PC-3 (cell line): ENCODE measurements around the gene FOXRED2. TPM values are rescaled to one million over a fixed set of nuclear protein-coding genes. Genes with fewer than 3 reads are reported as not detected.

ENCODE experiments used
- ATAC-seq: fragments of 200-7000 bp; cut with Tn5 transposase; 2 replicates; pipeline ENCODE4 v1.9.1; 2020; ENCODE audit warnings: mild to moderate bottlenecking, moderate library complexity
- BruUV-seq: library from RNA; stranded (reverse); fragments of 400-500 nt; replicated peaks from 2 replicates; lab custom pipeline; 2021; lab: Mats Ljungman, UMichigan
- CTCF ChIA-PET: fragments of 300-600 bp; sonication (Branson Sonifier 250); formaldehyde crosslinking; loops from one replicate; lab custom pipeline; 2022; ENCODE audit warnings: antibody characterized with exemption; lab: Charles Lee
- POLR2A ChIA-PET: fragments of 300-600 bp; sonication (Branson Sonifier 250); formaldehyde crosslinking; loops from one replicate; lab custom pipeline; 2022; ENCODE audit warnings: antibody characterized with exemption; ENCODE audit not compliant: unreplicated experiment; lab: Charles Lee
- DNase-seq: peaks from one replicate; pipeline ENCODE4 v3.0.0-alpha.2; 2015
- H2AFZ ChIP-seq: fragments of 300-600 bp; sonication (generic); 2 replicates; pipeline ENCODE4 v1.6.0; 2016; ENCODE audit warnings: antibody characterized with exemption, low read length
- H3F3A ChIP-seq: fragments of 300-600 bp; sonication (generic); one replicate; pipeline ENCODE4 v1.6.0; 2017; ENCODE audit warnings: antibody characterized with exemption, low read length, control low read depth, mild to moderate bottlenecking; ENCODE audit not compliant: unreplicated experiment
- H3K27ac ChIP-seq: fragments of 300-600 bp; sonication (generic); 2 replicates; pipeline ENCODE4 v1.5.1; 2016; ENCODE audit warnings: mild to moderate bottlenecking, low read length
- H3K27me3 ChIP-seq: fragments of 300-600 bp; sonication (generic); 2 replicates; pipeline ENCODE4 v1.6.1; 2016; ENCODE audit warnings: low read length, mixed read lengths
- H3K36me3 ChIP-seq: fragments of 300-600 bp; sonication (generic); 2 replicates; pipeline ENCODE4 v1.6.1; 2016; ENCODE audit warnings: low read depth, mixed run types, low read length, mixed read lengths
- H3K4me1 ChIP-seq: fragments of 300-600 bp; sonication (generic); 2 replicates; pipeline ENCODE4 v1.5.1; 2016; ENCODE audit warnings: low read length; ENCODE audit not compliant: insufficient read depth
- H3K4me2 ChIP-seq: fragments of 300-600 bp; sonication (generic); 2 replicates; pipeline ENCODE4 v1.6.0; 2016; ENCODE audit warnings: low read length
- H3K4me3 ChIP-seq: fragments of 300-600 bp; sonication (generic); 2 replicates; pipeline ENCODE4 v1.5.1; 2016; ENCODE audit warnings: mild to moderate bottlenecking, low read length, mixed read lengths
- H3K79me2 ChIP-seq: fragments of 300-600 bp; sonication (generic); 2 replicates; pipeline ENCODE4 v1.6.1; 2017; ENCODE audit warnings: low read length, mixed read lengths
- H3K9ac ChIP-seq: fragments of 300-600 bp; sonication (generic); 2 replicates; pipeline ENCODE4 v1.6.0; 2016; ENCODE audit warnings: mild to moderate bottlenecking, low read length
- H3K9me2 ChIP-seq: fragments of 300-600 bp; sonication (generic); replicated peaks from 2 replicates; pipeline ENCODE4 v1.6.1; 2016; ENCODE audit warnings: mixed run types, low read length, mixed read lengths
- H3K9me3 ChIP-seq: fragments of 300-600 bp; sonication (generic); 2 replicates; pipeline ENCODE4 v1.6.1; 2016; ENCODE audit warnings: low read length, mixed read lengths
- H4K20me1 ChIP-seq: fragments of 300-600 bp; sonication (generic); 2 replicates; pipeline ENCODE4 v1.6.1; 2016; ENCODE audit warnings: low read length, mixed read lengths
- CTCF ChIP-seq: fragments of 300-600 bp; sonication (generic); conservative IDR thresholded peaks from 2 replicates; pipeline ENCODE4 v1.5.1; 2017; ENCODE audit warnings: antibody characterized with exemption, low read depth, mild to moderate bottlenecking, low read length
- EZH2 ChIP-seq: fragments of 300-600 bp; sonication (generic); IDR thresholded peaks from one replicate; pipeline ENCODE4 v1.6.1; 2017; ENCODE audit warnings: antibody characterized with exemption, mild to moderate bottlenecking, low read length; ENCODE audit not compliant: unreplicated experiment
- EZH2phosphoT487 ChIP-seq: fragments of 300-600 bp; sonication (generic); IDR thresholded peaks from 2 replicates; pipeline ENCODE4 v1.6.1; 2018; ENCODE audit warnings: mild to moderate bottlenecking, antibody characterized with exemption, low read length, borderline replicate concordance
- intact Hi-C: fragments of 100-400 bp; cut with micrococcal nuclease; formaldehyde crosslinking; loops from 2 replicates; pipeline ENCODE4 v1.9.0; 2023
- total RNA-seq: library from RNA; depleted of rRNA; stranded (reverse); fragments of >200 nt; gene quantifications from 2 replicates; pipeline ENCODE4 v1.2.3, GENCODE V29; 2014

FOXRED2 gene
- total RNA-seq, 1 experiment from 2014 or later: 5.5 TPM

- H3K9me2 ChIP-seq: no peaks in the 10 kb centered on the region
- H4K20me1 ChIP-seq: no peaks in the 10 kb centered on the region
- DNase-seq (peak; percentile 94), ATAC-seq (peak; percentile 73)
- H3F3A ChIP-seq: no peaks in the 10 kb centered on the region
- H3K4me1 ChIP-seq: peaks cover 34% of the 10 kb centered on the region
- BruUV-seq: TSS peak; percentile 80
- intact Hi-C loops: loop anchor here (1.0 to 10.0 kb wide), 3 partner anchors 13 to 232 kb away; partner anchors contain the start of gene EIF3D
- ChIA-PET POLR2A (interaction anchor here (0.6 kb wide), 1 partner anchor 208 kb away, joined by 3 read pairs; no protein-coding TSS in a partner anchor), CTCF (interaction anchor here (0.7 kb wide), 1 partner anchor 232 kb away, joined by 3 read pairs; no protein-coding TSS in a partner anchor)
- TF ChIP-seq EZH2 (no peak), CTCF (no peak), EZH2phosphoT487 (no peak)
- peak overlapping the region; percentile 92 for H3K27ac ChIP-seq
- H3K9me3 ChIP-seq: no peaks in the 10 kb centered on the region
- peak overlapping the region; percentile 22; the same call in 1 of the 2 replicates for H3K4me3 ChIP-seq
- H3K27me3 ChIP-seq: no peaks in the 10 kb centered on the region
- no peaks in the 10 kb centered on the region for H3K79me2 ChIP-seq
- peak overlapping the region; percentile 62 for H3K9ac ChIP-seq
- H2AFZ ChIP-seq: peak overlapping the region; percentile 64; the same call in 1 of the 2 replicates
- H3K36me3 ChIP-seq: no peaks in the 10 kb centered on the region
- H3K4me2 ChIP-seq: peak overlapping the region; percentile 66
Measured at GRCh38 chr22:36541831-36542411, 35.1 kb upstream of the FOXRED2 start.

GRCh38 chr22:36540867-36541642 lies 34.2 kb upstream of the FOXRED2 start:
- no peaks in the 10 kb centered on the region for H3F3A ChIP-seq
- ChIA-PET POLR2A (interaction anchor here (0.8 kb wide), 1 partner anchor 11 kb away, joined by 3 read pairs; no protein-coding TSS in a partner anchor), CTCF (no interaction called here)
- peak overlapping the region; percentile 92 for H3K27ac ChIP-seq
- H2AFZ ChIP-seq: peak overlapping the region; percentile 30; the same call in 1 of the 2 replicates
- no peaks in the 10 kb centered on the region for H3K9me3 ChIP-seq
- DNase-seq (peak; percentile 77), ATAC-seq (peak; percentile 33; the same call in 1 of the 2 replicates)
- no peaks in the 10 kb centered on the region for H3K36me3 ChIP-seq
- no peaks in the 10 kb centered on the region for H3K79me2 ChIP-seq
- intact Hi-C loops: loop anchor here (10.0 kb wide), 1 partner anchor 124 kb away; no protein-coding TSS in a partner anchor
- TF ChIP-seq CTCF (no peak), EZH2 (no peak), EZH2phosphoT487 (no peak)
- H3K4me3 ChIP-seq: no peak overlapping the region
- no peaks in the 10 kb centered on the region for H4K20me1 ChIP-seq
- peak overlapping the region; percentile 62 for H3K9ac ChIP-seq
- no peaks in the 10 kb centered on the region for H3K27me3 ChIP-seq
- peak overlapping the region; percentile 48 for H3K4me2 ChIP-seq
- no TSS peak for BruUV-seq
- H3K4me1 ChIP-seq: peaks cover 28% of the 10 kb centered on the region
- no peaks in the 10 kb centered on the region for H3K9me2 ChIP-seq
